RWPE1 (cell line): ENCODE data around the gene SPRED2.

Experiments
- CTCF ChIA-PET: fragments of 350-600 bp; sonication (Branson Sonifier 250); formaldehyde crosslinking; extraction: SDS; loops from one replicate; lab custom pipeline; 2021; lab: Yijun Ruan, JAX
- POLR2A ChIA-PET: fragments of 400-600 bp; formaldehyde crosslinking; extraction: SDS; loops from one replicate; lab custom pipeline; 2020; ENCODE audit warnings: antibody characterized with exemption; ENCODE audit not compliant: low non-redundant PET; lab: Yijun Ruan, JAX
- DNase-seq: peaks from one replicate; pipeline ENCODE4 v3.0.0; 2012; ENCODE audit warnings: low spot score
- H3K27ac ChIP-seq: fragments of 450-650 bp; 2 replicates; pipeline ENCODE4 v1.5.1; 2017
- TF ChIP-seq, protein P1 (sequence below): fragments of 450-650 bp; conservative IDR thresholded peaks from 2 replicates; pipeline ENCODE4 v1.5.1; 2017; ENCODE audit warnings: low read depth, mild to moderate bottlenecking

Gene SPRED2

DNA sequence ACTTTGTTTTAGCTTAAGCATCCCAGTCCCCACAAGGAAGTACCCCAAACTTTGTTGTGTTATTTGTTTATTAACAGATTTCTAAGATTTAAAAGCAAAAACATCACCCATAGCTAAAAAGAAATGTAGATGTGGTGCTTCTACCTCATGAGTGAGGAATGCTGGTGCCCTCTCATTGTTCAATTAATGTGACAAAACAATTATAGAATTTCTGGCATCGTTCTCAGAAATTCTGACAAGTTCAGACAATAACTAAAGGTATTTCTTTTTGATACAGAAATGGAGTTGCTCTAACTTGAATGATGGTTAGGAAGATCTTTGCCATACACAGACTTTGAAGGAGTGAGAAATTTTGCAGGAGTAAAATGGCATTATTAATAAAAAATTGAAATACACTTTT lies 42.9 kb downstream of the SPRED2 start:
- ChIA-PET CTCF (no interaction called here), POLR2A (no interaction called here)
- H3K27ac ChIP-seq: no peak overlapping the region
- TF ChIP-seq, protein P1, sequence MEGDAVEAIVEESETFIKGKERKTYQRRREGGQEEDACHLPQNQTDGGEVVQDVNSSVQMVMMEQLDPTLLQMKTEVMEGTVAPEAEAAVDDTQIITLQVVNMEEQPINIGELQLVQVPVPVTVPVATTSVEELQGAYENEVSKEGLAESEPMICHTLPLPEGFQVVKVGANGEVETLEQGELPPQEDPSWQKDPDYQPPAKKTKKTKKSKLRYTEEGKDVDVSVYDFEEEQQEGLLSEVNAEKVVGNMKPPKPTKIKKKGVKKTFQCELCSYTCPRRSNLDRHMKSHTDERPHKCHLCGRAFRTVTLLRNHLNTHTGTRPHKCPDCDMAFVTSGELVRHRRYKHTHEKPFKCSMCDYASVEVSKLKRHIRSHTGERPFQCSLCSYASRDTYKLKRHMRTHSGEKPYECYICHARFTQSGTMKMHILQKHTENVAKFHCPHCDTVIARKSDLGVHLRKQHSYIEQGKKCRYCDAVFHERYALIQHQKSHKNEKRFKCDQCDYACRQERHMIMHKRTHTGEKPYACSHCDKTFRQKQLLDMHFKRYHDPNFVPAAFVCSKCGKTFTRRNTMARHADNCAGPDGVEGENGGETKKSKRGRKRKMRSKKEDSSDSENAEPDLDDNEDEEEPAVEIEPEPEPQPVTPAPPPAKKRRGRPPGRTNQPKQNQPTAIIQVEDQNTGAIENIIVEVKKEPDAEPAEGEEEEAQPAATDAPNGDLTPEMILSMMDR: no peak
- no peak for DNase-seq

DNA sequence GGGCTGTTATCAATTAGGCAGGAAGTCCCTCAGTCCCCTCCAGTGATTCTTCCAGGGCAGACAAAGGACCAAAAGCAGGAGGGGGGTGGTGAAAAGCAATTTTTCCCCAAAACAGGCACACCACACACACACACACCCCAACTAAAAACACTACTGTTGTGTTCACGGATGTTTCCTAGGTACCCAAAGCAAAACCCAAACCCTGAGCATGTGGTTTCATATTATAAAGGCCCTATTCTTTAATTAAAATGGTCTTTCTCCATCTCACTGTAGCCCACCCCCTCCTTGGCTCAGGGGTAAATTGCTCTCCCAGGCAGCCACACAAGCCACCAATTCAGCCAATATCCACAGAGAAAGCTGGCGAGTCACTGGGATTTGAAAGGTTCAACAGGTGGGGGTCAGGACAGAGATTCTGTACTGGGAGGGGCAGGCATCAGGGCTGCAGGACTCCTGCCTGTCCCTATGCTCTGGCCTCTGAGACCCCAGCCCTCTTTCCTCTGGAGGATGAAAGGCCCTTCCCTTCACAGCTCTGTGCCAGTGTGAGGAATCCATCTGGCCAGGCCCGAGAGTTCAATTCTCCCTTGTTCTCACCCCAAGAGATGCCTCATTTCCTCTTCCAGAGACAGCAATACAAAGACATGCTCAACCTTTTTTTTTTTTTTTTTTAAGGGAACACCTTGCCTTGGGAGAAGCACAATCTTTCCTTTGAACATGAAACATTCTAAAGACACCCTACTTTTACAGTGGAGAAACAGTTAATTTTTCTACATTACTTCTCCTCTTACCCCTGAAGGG lies 43.6 kb downstream of the SPRED2 start:
- peak overlapping the region; percentile 83 for H3K27ac ChIP-seq
- CTCF ChIA-PET: no interaction called here
- no peak for DNase-seq
- TF ChIP-seq, protein P1: no peak
- POLR2A ChIA-PET: no interaction called here

DNA sequence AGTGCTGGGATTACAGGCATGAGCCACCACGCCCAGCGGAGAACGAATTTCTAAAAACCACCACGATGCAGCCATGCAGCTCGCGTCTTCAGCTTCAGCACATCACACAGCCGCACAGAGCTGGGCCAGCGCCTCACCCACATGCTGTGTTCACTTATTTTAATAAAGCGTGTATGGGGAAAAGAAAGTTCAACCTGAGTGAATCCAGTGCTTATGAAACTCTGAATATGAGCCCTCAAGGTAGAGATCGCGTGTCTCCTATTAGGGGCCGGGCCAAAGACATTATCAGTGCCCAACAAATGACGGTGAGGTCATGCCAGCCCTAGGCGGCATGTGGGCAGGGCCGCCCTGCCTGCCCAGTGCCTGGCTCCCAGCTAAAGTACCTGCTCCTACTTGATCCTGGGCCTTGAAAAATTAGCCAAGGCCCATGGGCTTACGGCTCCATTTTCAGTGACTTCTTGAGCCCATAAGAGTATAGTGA lies 44.3 kb downstream of the SPRED2 start:
- TF ChIP-seq, protein P1: no peak
- DNase-seq: peak; percentile 64
- peak overlapping the region; percentile 83 for H3K27ac ChIP-seq
- ChIA-PET POLR2A (no interaction called here), CTCF (interaction anchor here (0.6 to 1.1 kb wide), 3 partner anchors 13 to 131 kb away, joined by 3 read pairs; no protein-coding TSS in a partner anchor)

- DNase-seq: no peak
- no peak overlapping the region for H3K27ac ChIP-seq
- TF ChIP-seq, protein P1: no peak
- ChIA-PET POLR2A (no interaction called here), CTCF (interaction anchor here (0.6 to 0.7 kb wide), 2 partner anchors 30 to 104 kb away, joined by 3 read pairs; no protein-coding TSS in a partner anchor)
Measured at GRCh38 chr2:65386989-65387388, 45.4 kb downstream of the SPRED2 start.

DNA sequence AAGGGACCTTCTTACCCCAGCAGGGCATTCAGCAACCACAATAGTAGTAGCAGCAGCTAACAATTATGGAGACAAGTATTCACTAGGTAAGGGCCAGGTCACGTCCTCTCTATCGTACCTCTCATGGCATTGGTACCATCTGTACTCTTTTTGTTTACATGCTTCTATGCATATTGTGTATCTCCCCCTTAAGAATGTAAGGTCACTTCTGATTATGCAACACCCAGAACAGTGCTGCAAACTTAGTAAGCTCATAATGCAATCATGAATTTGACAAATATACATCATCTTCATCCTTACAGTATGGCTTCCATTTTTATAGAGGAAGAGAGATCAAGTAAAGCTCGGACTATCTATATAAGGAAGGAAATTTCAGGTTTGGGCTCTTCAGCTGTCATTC lies 46.1 kb downstream of the SPRED2 start:
- TF ChIP-seq, protein P1: no peak
- DNase-seq: no peak
- ChIA-PET CTCF (interaction anchor here (0.6 to 0.7 kb wide), 4 partner anchors 23 to 103 kb away, joined by 3 read pairs; no protein-coding TSS in a partner anchor), POLR2A (interaction anchor here (0.6 kb wide), 1 partner anchor 162 kb away, joined by 3 read pairs; no protein-coding TSS in a partner anchor)
- H3K27ac ChIP-seq: no peak overlapping the region

- POLR2A ChIA-PET: interaction anchor here (0.5 kb wide), 1 partner anchor 23 kb away, joined by 10 read pairs; no protein-coding TSS in a partner anchor
Measured at GRCh38 chr2:65383541-65384488, 48.6 kb downstream of the SPRED2 start.

More at GRCh38 chr2:65383541-65384488, 48.6 kb downstream of the SPRED2 start:
- no peak for DNase-seq
- peak overlapping the region; percentile 85 for H3K27ac ChIP-seq
- TF ChIP-seq, protein P1: no peak
- CTCF ChIA-PET: interaction anchor here (0.8 kb wide), 1 partner anchor 48 kb away, joined by 3 read pairs; no protein-coding TSS in a partner anchor
